Cardiac septum (tissue), 1 donor: ENCODE results near the gene LRRC31. TPM values are rescaled to one million over a fixed set of nuclear protein-coding genes. Genes with fewer than 3 reads are reported as not detected.

Source experiments
- DNase-seq: peaks from one replicate; pipeline ENCODE4 v3.0.0-alpha.2; 2020; ENCODE audit warnings: low spot score
- intact Hi-C: fragments of 100-400 bp; cut with DNase I; formaldehyde crosslinking; loops from one replicate; pipeline ENCODE4 v1.14.0; 2022
- total RNA-seq: library from RNA; stranded (reverse); fragmentation: NEBNext Ultra II Directional; extraction: Animal tissue kit (Norgen Biotek cat#: 25700); gene quantifications from one replicate; pipeline ENCODE4 v1.2.1, GENCODE V29; 2021
- donor health status: DM: no; HTN: no; CAD: no.

Gene LRRC31
- total RNA-seq, 1 donor from 2014 or later = not detected

GRCh38 chr3:169822091-169822490, 47.6 kb downstream of the LRRC31 start:
- DNase-seq = no peak
- intact Hi-C loops = no loop called here

GRCh38 chr3:169818316-169818715, 51.4 kb downstream of the LRRC31 start:
- intact Hi-C loops = no loop called here
- no peak for DNase-seq

- DNase-seq = no peak
- intact Hi-C loops = no loop called here
These were observed 54.1 kb downstream of the LRRC31 start for GRCh38 chr3:169815590-169816150.

GRCh38 chr3:169813757-169814517, 55.8 kb downstream of the LRRC31 start:
- intact Hi-C loops = loop anchor here (5.0 kb wide), 1 partner anchor 42 kb away; the partner anchor contains the start of gene MYNN
- no peak for DNase-seq

GRCh38 chr3:169813278-169813677, 56.5 kb downstream of the LRRC31 start:
- intact Hi-C loops = loop anchor here (5.0 kb wide), 1 partner anchor 41 kb away; the partner anchor contains the start of gene MYNN
- no peak for DNase-seq

- DNase-seq = peak; percentile 85
- intact Hi-C loops = loop anchor here (5.0 kb wide), 1 partner anchor 40 kb away; the partner anchor contains the start of gene MYNN
These were observed 57.2 kb downstream of the LRRC31 start, which contains the start of the genes LRRC34 and LRRIQ4 for GRCh38 chr3:169812332-169813235. Gene LRRC34 (minus strand): TSS chr3:169812904. CDS start chr3:169812548, 356 bp downstream. Gene LRRIQ4 (plus strand): TSS chr3:169812870. CDS start chr3:169821922, 9,052 bp downstream.

- intact Hi-C loops = loop anchor here (5.0 kb wide), 1 partner anchor 39 kb away; the partner anchor contains the start of gene MYNN
- DNase-seq = no peak
These were observed 58.0 kb downstream of the LRRC31 start for GRCh38 chr3:169811631-169812331.

GRCh38 chr3:169809230-169809795, 60.4 kb downstream of the LRRC31 start:
- intact Hi-C loops = no loop called here
- no peak for DNase-seq

GRCh38 chr3:169804681-169805080, 65.1 kb downstream of the LRRC31 start:
- intact Hi-C loops = no loop called here
- no peak for DNase-seq

- DNase-seq = no peak
- intact Hi-C loops = no loop called here
These were observed 77.4 kb downstream of the LRRC31 start for GRCh38 chr3:169792359-169792758.

GRCh38 chr3:169790687-169791429, 78.9 kb downstream of the LRRC31 start:
- no peak for DNase-seq
- intact Hi-C loops = no loop called here

GRCh38 chr3:169790219-169790618, 79.5 kb downstream of the LRRC31 start:
- no peak for DNase-seq
- intact Hi-C loops = no loop called here

Other genes starting within 250 kb of the LRRC31 start
- gene MECOM, start 206.2 kb downstream of the LRRC31 start, total RNA-seq = 18.7 TPM
- 0.86 TPM for gene TERC, start 104.9 kb downstream of the LRRC31 start, total RNA-seq
- 0.57 TPM for gene ACTRT3, start 100.4 kb downstream of the LRRC31 start, total RNA-seq
- 11.6 TPM for gene MYNN, start 96.5 kb downstream of the LRRC31 start, total RNA-seq
- not detected for gene LRRIQ4, start 57.1 kb downstream of the LRRC31 start, total RNA-seq
- gene LRRC34, start 57.0 kb downstream of the LRRC31 start, total RNA-seq = 2.3 TPM
- gene SAMD7, start 41.6 kb upstream of the LRRC31 start, total RNA-seq = not detected
- 74.5 TPM for gene SEC62, start 96.9 kb upstream of the LRRC31 start, total RNA-seq
- 0.78 TPM for gene GPR160, start 168.1 kb upstream of the LRRC31 start, total RNA-seq